GM18951 (cell line): ENCODE results near the gene GCH1.

Source experiments
- POLR2A ChIP-seq: IDR thresholded peaks from 4 replicates; pipeline ENCODE4 v1.6.1; 2011; ENCODE audit warnings: mild to moderate bottlenecking; ENCODE audit not compliant: insufficient read length, insufficient read depth; ENCODE audit errors: extremely low read depth
- in situ Hi-C: fragments of 300-500 bp; cut with MboI; formaldehyde crosslinking; loops from one replicate; pipeline ENCODE4 v1.12.0; 2022; ENCODE audit warnings: low sequenced_read_pairs, mixed read lengths, inconsistent platforms; ENCODE audit not compliant: unreplicated experiment

The GCH1 gene

GRCh38 chr14:54837508-54838149, 65.0 kb downstream of the GCH1 start:
- no peak for TF ChIP-seq POLR2A
- in situ Hi-C loops, result no loop called here

- in situ Hi-C loops, result no loop called here
- TF ChIP-seq POLR2A, result no peak
These were observed 66.4 kb downstream of the GCH1 start for GRCh38 chr14:54836231-54836630.

GRCh38 chr14:54834727-54835126, 67.9 kb downstream of the GCH1 start:
- no peak for TF ChIP-seq POLR2A
- in situ Hi-C loops, result no loop called here

DNA sequence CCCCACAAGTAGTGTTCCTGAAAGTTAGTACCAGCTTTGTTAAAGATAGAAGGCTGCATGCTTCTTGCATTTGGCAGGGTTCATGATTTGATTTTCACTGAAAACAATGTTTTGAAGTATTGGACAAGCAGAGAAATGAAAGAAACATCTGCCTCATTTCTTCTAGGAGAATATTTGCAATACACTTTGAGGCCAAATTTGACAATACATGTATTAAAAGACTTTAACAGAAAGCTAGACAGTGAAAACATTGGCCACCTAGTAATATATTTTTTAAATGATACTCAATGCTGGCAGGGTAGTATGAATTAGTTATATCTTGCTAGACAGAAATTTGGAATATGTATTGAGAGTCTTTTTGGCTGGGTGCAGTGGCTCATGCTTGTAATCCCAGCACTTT, 68.5 kb downstream of the GCH1 start:
- in situ Hi-C loops, result no loop called here
- TF ChIP-seq POLR2A, result no peak

DNA sequence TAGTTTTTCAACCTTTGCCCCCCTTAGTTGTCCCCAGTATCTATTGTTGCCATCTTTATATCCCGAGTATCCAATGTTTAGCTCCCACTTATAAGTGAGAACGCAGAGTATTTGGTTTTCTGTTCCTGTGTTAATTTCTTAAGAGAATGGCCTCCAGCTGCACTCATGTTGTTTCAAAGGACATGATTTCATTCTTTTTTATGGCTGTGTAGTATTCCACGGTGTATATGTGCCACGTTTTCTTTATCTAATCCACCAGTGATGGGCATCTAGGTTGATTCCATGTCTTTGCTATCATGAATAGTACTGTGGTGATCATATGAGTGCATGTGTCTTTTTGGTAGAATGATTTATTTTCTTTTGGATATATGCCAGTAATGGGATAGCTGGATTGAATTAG, 72.0 kb downstream of the GCH1 start:
- in situ Hi-C loops, result no loop called here
- no peak for TF ChIP-seq POLR2A

- no peak for TF ChIP-seq POLR2A
- in situ Hi-C loops, result no loop called here
These were observed 73.0 kb downstream of the GCH1 start for GRCh38 chr14:54829486-54830224.

DNA sequence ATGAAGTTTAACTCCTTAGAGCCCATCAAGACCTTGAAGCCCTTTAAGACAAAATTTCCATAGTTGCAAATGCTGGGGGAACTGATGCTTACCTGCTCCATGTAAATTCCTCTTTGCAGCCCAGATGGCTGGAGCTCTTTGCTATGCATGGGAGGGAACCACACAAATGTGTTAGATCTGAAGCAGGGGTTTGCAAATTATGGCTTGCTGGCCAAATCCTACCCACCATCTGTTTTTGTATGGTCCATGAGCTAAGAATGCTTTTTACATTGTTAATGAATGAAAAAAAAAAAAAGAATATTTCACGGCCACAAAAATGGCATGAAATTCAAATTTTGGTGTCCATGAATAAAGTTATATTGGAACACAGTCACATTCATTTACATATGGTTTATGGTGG, 74.6 kb downstream of the GCH1 start:
- in situ Hi-C loops, result no loop called here
- no peak for TF ChIP-seq POLR2A

- no peak for TF ChIP-seq POLR2A
- in situ Hi-C loops, result no loop called here
These were observed 78.7 kb downstream of the GCH1 start for GRCh38 chr14:54823757-54824549.

- in situ Hi-C loops, result no loop called here
- no peak for TF ChIP-seq POLR2A
These were observed 79.9 kb downstream of the GCH1 start for GRCh38 chr14:54822685-54823084.

DNA sequence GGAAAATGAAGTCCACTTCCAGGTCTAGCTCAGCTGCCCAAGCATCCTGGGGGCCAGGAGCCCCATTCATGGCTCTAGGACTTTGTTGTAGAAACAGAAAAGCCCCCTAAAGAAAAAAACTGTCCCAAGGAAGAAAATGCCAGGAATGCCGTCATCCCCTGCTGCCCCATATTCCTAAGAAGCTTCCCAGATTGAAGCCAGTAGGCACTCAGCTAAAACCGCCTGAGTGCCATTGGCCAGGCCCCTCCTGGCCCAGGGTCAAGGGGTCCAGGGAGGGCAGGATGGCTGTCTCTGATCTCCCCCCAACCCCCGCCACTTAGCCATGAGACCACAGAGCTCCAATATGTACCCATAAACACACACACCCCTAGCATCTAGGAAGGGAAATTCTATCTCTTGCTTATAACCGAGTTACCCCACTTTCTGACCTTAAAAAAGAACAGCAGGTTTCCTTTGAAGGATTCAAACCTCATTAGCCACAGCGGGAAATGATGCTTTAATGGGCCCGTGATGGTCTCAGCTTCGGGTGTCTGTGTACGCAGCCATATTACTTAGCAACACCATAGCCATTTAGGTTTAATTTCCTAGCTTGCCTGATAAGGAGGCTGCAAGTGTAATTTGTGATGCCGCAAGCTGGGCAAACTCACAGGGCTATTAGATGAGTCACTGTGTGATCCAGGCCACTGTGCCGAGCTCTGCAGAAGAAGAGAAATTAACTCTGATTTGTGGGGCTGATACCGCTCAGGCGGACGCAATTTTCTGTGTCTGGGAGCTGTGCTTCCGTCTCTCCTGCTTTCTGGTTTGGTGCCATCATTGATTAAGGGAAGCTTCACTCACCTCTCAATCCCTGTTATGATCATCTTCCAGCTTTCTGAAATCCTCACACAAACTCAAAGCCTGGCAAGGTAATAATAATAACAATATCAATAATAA, 84.2 kb downstream of the GCH1 start:
- in situ Hi-C loops, result no loop called here
- no peak for TF ChIP-seq POLR2A

GRCh38 chr14:54817506-54817905, 85.1 kb downstream of the GCH1 start:
- TF ChIP-seq POLR2A, result no peak
- in situ Hi-C loops, result no loop called here

GRCh38 chr14:54816450-54816849, 86.2 kb downstream of the GCH1 start:
- in situ Hi-C loops, result no loop called here

GRCh38 chr14:54815515-54815914, 87.1 kb downstream of the GCH1 start:
- in situ Hi-C loops, result no loop called here
- TF ChIP-seq POLR2A, result no peak

More at GRCh38 chr14:54816450-54816849, 86.2 kb downstream of the GCH1 start:
- TF ChIP-seq POLR2A, result no peak

GRCh38 chr14:54815016-54815415, 87.6 kb downstream of the GCH1 start:
- no peak for TF ChIP-seq POLR2A
- in situ Hi-C loops, result no loop called here
